Kidney glomerular epithelial cell (primary cell): ENCODE measurements around the gene FZD4.
"Not testable (repeated sequence)": the region's sequence is repeated elsewhere in the genome, so short reads cannot be mapped to it uniquely, and the experiment has no call there.

Source experiments
- DNase-seq: peaks from one replicate; lab custom pipeline; 2025; lab: John Stamatoyannopoulos, UW

The FZD4 gene

GRCh38 chr11:86955361-86956120, at the start of gene FZD4:
Gene FZD4 (minus strand): TSS chr11:86955395. CDS start chr11:86955085, 310 bp downstream.
- peak; percentile 73 for DNase-seq

DNA sequence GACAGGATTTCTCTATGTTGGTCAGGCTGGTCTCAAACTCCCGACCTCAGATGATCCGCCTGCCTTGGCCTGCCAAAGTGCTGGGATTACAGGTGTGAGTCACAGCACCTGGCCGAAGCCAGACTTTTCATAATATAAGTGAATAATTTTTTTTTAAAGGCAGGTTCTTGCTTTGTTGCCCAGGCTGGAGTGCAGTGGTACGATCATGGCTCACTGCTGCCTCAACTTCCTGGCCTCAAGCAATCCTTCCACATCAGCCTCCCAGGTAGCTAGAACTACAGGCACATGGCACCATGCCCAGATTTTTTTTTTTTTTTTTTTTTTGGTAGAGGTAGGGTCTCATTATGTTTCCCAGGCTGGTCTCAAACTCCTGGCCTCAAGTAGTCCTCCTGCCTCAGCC, 49.1 kb upstream of the FZD4 start:
- DNase-seq: not testable (repeated sequence)

- DNase-seq: no peak
Measured at GRCh38 chr11:87002918-87003317, 47.7 kb upstream of the FZD4 start.

DNA sequence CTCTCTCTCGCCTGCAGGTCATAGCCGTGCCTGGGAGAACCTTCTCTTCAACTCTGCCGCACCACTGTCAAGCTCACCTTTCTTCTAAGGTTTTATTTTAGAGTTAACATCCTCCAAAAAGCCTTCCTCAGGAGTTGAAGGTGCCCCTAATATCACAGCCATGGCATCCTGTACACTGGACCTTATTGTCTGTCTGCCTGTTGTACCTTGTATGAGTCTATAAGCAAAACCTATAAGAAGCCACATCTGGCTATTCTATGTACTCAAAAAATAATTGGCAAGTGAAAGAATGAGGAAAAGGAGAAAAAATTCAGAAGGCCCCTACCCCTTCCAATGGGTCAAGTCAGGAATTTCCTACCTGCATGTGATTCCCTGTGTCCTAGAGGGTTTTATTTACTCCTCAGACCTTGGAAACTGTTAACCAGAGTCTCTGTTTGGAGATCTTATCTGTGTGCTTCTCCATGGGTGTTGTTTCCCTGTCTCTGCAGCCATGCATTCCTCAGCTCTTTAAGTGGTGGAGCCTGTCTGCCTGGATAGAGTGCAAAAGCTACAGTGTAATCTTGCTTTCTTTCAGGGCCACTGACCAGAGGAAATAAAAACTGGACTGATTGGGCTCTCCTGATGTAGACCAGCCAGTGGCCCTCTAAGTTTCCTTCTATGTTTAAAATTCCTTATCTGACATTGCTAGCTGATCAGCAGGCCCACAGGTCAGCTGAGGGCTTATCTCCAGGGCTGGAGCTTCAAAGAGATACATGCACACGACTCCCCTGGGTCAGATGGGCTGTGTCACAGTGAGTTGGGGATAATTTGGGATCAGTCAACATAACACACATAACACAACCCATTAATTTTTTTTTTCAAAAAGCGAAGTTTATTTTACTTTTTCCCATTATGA, 44.9 kb upstream of the FZD4 start:
- DNase-seq: peak; percentile 11

DNA sequence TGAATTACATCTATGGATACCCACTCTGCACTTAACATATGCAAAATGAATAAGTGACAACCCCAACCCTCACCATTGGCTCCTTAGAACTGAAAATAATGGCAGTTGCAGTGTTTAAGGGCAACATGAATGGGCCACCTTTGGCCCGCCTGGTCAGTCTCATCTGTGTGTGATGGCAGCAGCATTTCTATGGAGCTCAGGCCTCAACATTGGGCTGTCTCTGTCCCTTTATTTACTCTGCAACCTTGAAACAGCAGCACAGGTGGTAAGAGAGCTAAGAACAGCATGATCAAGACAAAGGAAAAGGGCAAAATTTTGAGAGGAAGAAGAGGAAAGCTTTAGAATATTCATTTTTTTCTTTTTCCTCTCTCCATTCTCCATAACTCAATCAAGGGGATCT, 44.2 kb upstream of the FZD4 start:
- DNase-seq: no peak

- no peak for DNase-seq
Measured at GRCh38 chr11:86996953-86997570, 41.9 kb upstream of the FZD4 start.

DNA sequence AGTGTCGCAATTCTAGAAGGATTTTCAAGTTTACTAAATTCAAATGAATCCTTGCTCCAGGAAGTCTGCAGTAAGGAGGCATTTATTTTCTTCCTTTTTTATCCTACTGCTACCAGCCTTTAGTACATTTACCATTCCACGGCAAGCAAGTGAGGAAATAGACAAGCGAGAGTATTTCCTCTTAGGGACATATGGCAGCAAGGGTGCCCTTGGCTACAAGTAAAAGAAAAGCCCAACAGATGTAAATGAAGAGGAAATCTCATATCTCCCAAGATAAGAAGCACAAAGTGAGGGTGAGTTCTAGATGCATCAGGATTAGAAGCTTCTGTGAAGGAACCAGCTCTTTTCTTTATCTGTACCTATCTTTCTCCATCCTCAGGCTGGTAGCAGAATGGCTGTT, 37.8 kb upstream of the FZD4 start:
- DNase-seq: no peak

GRCh38 chr11:86992340-86992739, 37.1 kb upstream of the FZD4 start:
- not testable (repeated sequence) for DNase-seq

GRCh38 chr11:86991341-86991740, 36.1 kb upstream of the FZD4 start:
- DNase-seq: no peak

- peak; percentile 84 for DNase-seq
Measured at GRCh38 chr11:86990515-86990914, 35.3 kb upstream of the FZD4 start.

GRCh38 chr11:86990031-86990430, 34.8 kb upstream of the FZD4 start:
- DNase-seq: no peak

DNA sequence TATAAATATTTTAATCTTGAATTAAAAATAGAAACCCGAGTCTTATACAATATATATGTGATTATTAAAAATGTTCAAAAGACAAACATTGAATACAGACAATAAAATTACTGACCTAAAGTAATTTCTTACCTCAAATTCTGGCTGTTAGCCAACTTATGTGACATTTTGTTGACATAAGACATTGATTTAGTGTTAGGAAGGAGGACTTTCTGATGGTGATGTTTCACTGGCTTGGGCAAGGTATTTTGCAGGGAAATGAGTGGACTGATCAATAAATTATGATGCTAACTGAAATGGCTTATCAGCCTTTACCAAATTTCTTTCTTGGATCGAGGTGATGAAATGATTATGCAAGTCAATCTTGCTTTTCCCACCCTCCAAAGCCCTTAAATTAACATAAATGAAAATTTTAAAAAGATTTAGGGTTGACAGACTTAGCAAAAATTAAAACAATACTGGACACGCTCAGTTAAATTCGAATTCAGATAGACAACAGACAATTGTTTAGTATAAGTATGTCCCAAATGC, 33.2 kb upstream of the FZD4 start:
- DNase-seq: no peak

GRCh38 chr11:86987679-86988078, 32.5 kb upstream of the FZD4 start:
- DNase-seq: no peak

GRCh38 chr11:86984701-86985100, 29.5 kb upstream of the FZD4 start:
- DNase-seq: no peak

DNA sequence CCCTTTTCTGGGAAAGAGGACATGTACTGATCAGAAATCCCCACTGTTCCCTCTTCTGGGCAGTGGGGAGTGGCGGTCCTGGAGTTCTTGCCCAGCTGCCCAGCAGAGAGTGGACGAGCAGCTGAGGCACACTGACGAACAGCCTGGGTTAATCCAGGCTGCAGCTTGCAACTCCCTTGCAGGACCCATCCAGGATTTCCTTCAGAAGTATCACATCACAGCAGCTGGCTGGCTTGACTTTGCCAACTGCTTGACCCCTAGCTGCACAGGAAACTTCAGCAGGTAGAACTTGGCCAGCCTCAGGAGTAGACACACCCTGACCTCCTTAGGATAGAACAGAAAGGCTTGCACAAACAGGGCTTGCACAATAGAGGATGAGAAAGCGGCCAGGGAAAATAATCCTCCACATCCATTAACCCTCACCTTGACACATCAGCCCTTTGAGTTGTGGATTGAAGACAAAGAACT, 27.9 kb upstream of the FZD4 start:
- no peak for DNase-seq

DNA sequence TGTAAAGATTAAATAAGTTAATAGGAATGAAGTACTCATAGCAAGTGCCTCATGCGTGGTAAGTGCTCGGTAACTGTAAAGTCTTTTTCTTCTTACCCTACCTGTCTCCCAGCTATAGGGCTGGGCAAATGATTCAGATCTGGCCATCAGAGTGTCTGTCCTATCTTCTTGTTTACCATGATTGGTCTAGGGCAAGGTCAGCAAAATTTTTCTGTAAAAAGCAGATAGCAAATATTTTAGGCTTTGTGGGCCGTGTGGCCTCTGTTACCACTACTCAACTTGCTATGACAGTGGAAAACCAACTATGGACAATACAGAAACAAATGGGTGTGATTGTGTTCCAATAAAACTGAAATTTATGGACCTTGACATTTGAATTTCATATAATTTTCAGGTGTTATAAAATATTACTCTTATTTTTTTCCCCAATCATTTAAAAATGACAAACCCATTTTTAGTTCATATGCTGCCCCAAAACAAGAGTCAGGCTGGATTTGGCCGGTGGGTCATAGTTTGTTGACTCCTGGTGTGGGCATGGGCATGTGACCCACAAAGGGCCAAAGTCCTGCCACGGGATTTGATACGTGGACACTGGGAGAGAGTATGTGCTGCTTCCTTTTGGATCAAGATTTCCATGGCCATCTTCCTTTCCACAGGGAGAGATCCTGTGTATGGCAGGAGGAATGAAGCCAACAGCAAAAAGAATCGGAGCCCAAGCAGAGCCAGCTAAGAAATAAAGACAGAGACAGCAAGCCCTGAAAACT, 26.8 kb upstream of the FZD4 start:
- DNase-seq: no peak

DNA sequence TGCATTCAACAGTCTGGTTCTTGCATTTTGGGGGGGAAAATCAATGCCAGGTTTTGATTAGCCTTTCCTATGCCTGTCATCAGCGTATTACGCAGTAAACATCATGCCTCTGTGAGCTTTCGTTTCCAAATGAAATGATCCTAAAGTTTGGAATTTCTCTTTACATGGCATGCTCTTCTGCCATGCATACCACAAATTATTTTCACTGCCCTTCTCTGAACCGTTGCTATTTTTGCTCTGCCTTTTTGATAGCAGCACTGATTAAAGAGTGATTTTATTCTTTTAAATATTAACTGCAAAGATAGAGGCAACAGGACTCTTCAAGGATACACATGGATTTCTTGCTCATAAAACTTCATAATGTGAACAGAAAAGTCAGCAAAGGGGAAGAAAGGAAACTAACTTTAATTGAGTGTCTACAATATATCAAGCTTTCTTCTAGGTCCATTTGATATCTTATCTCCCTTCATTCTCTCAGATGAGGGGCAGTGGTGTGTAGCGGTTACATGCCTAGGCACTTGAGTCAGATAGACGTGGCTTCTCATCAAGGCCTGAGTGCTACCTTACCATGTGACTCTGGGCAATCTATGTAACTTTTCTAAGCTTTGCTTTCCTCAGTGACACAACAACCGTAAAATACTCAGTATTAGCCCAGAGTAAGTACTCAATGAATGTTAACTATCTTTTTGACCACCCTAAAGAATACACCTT, 25.0 kb upstream of the FZD4 start:
- DNase-seq: peak; percentile 36

DNA sequence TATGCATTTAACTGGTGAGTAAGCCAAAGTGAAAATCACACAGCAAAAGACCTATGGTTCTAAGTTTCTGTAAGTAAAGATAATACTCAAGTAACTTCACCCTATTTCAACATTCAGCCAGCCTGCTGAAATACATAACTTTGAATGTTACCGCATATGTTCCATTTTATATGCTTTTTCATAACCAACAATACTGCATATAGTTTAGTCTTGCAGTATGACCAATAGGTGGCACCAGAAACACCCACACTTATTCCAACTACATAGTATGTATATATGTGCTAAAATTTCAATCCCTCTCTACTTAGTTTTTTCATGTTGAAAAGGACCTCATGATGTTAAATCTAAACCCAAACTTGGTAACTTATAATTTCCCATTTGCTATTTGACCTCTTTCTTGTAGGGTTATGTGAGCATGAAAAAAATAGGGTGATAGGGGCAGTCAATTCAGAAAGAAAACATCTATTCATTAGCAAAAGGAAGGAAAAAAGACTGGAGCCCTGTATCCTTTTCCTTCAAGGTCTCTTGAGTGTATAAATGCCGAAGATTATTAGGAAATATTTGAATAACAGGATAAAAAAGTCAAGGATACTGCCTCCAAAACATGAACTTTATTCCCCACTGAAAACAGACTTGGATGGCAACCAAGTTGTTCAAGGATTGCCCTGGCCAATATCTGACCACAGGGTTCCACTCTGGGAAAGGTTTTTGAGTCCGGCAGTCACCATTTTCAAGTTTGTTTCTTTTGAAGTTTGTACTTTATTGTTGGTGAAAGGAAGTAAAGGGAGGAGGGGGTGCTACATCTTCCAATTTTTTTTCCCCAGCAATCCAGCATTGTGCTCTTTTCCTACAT, 23.8 kb upstream of the FZD4 start:
- peak; percentile 6 for DNase-seq

GRCh38 chr11:86978247-86978646, 23.1 kb upstream of the FZD4 start:
- no peak for DNase-seq
